B cell (primary cell): Measurements from ENCODE around the gene THAP11. TPM values are rescaled to one million over a fixed set of nuclear protein-coding genes. Genes with fewer than 3 reads are reported as not detected.

ENCODE experiments used
- ATAC-seq: fragments of 200-7000 bp; cut with Tn5 transposase; one replicate; pipeline ENCODE4 v1.10.0; 2021; ENCODE audit warnings: low read depth, mild to moderate bottlenecking, moderate number of reproducible peaks, moderate library complexity
- CTCF ChIA-PET: fragments of 350-600 bp; sonication (Branson Sonifier 250); formaldehyde crosslinking; loops from one replicate; lab custom pipeline; 2021; ENCODE audit warnings: antibody characterized with exemption, inconsistent platforms; lab: Charles Lee
- POLR2A ChIA-PET: fragments of 350-600 bp; sonication (Branson Sonifier 250); formaldehyde crosslinking; loops from one replicate; lab custom pipeline; 2021; ENCODE audit warnings: antibody characterized with exemption; lab: Charles Lee
- DNase-seq: peaks from one replicate; pipeline ENCODE4 v3.0.0; 2013
- H2AFZ ChIP-seq: 2 replicates; pipeline ENCODE4 v1.6.1; 2012; ENCODE audit warnings: mild to moderate bottlenecking, low read depth, low read length; ENCODE audit not compliant: insufficient read depth, poor library complexity, severe bottlenecking
- H3K27ac ChIP-seq, 2 donors: 1 replicate in 1 of 2; 2 replicates in 1 of 2; pipeline ENCODE4 v1.5.1; 2012 to 2013; ENCODE audit warnings: low read length in 2 of 2, mild to moderate bottlenecking in 2 of 2, moderate library complexity in 1 of 2
- H3K27me3 ChIP-seq, 4 experiments: fragments of 200-600 bp in 1 of 4; sonication (generic) in 1 of 4; replicated peaks in 1 of 4; 1 replicate in 2 of 4; 2 replicates in 2 of 4; pipeline versions ENCODE4 v1.6.1 to v1.7.0; 2013 to 2016; ENCODE audit warnings: low read length in 3 of 4, mild to moderate bottlenecking in 2 of 4, mixed read lengths in 1 of 4, moderate library complexity in 1 of 4; ENCODE audit not compliant: insufficient read depth in 4 of 4, control insufficient read depth in 3 of 4; ENCODE audit errors: control extremely low read depth in 1 of 4
- H3K36me3 ChIP-seq, 2 experiments: replicated peaks in 1 of 2; 1 replicate in 1 of 2; 2 replicates in 1 of 2; pipeline versions ENCODE4 v1.6.1 to v1.7.1; 2013; ENCODE audit warnings: low read length in 1 of 2; ENCODE audit not compliant: insufficient read depth in 2 of 2, control insufficient read depth in 1 of 2; ENCODE audit errors: control extremely low read depth in 1 of 2, extremely low read depth in 1 of 2
- H3K4me1 ChIP-seq, 2 donors: fragments of 200-600 bp in 1 of 2; sonication (generic) in 1 of 2; 1 replicate in 1 of 2; 2 replicates in 1 of 2; pipeline versions ENCODE4 v1.5.1 to v1.6.1; 2013 to 2017; ENCODE audit warnings: low read length in 2 of 2; ENCODE audit not compliant: control insufficient read depth in 2 of 2, insufficient read depth in 2 of 2
- H3K4me2 ChIP-seq: replicated peaks from 2 replicates; pipeline ENCODE3; 2012; ENCODE audit warnings: mild to moderate bottlenecking, low read depth, low read length; ENCODE audit not compliant: poor library complexity, severe bottlenecking
- H3K4me3 ChIP-seq, 5 experiments: fragments of 200-600 bp in 1 of 5; sonication (generic) in 1 of 5; 1 replicate in 3 of 5; 2 replicates in 2 of 5; pipeline versions ENCODE4 v1.5.1 to v1.7.0; 2011 to 2016; ENCODE audit warnings: low read length in 4 of 5, mild to moderate bottlenecking in 4 of 5, low read depth in 2 of 5, control low read depth in 1 of 5, moderate library complexity in 1 of 5; ENCODE audit not compliant: insufficient read depth in 1 of 5; ENCODE audit errors: control extremely low read depth in 1 of 5, extremely low read depth in 1 of 5
- H3K79me2 ChIP-seq: fragments of 200-600 bp; sonication (generic); one replicate; pipeline ENCODE4 v1.6.0; 2016; ENCODE audit warnings: low read length; ENCODE audit not compliant: control insufficient read depth, insufficient read depth
- H3K9ac ChIP-seq: fragments of 200-600 bp; sonication (generic); 2 replicates; pipeline ENCODE4 v1.6.1; 2017; ENCODE audit warnings: mild to moderate bottlenecking, low read length, moderate library complexity
- H3K9me3 ChIP-seq, 3 donors: one replicate each; pipeline versions ENCODE4 v1.6.1 to v1.7.1; 2013; ENCODE audit warnings: low read length in 2 of 3; ENCODE audit not compliant: control insufficient read depth in 2 of 3, insufficient read depth in 1 of 3; ENCODE audit errors: control extremely low read depth in 1 of 3
- H4K20me1 ChIP-seq: 2 replicates; pipeline ENCODE4 v1.6.0; 2012; ENCODE audit warnings: mild to moderate bottlenecking, low read length; ENCODE audit not compliant: insufficient read depth, control insufficient read depth, poor library complexity, severe bottlenecking
- H3K27ac Mint-ChIP-seq: one replicate; pipeline ENCODE4 v1.8.0; 2021; ENCODE audit warnings: mixed read lengths
- H3K27me3 Mint-ChIP-seq: one replicate; pipeline ENCODE4 v1.8.0; 2021; ENCODE audit warnings: mixed read lengths
- H3K4me1 Mint-ChIP-seq: one replicate; pipeline ENCODE4 v1.8.0; 2021; ENCODE audit warnings: mixed read lengths
- H3K4me3 Mint-ChIP-seq: one replicate; pipeline ENCODE4 v1.8.0; 2021; ENCODE audit warnings: mixed read lengths
- H3K9me3 Mint-ChIP-seq: one replicate; pipeline ENCODE4 v1.8.0; 2022; ENCODE audit warnings: mixed read lengths; ENCODE audit not compliant: insufficient read depth
- EZH2 ChIP-seq: IDR thresholded peaks from 2 replicates; pipeline ENCODE4 v1.6.1; 2012; ENCODE audit warnings: borderline replicate concordance, low read depth, mild to moderate bottlenecking, moderate library complexity, low read length; ENCODE audit not compliant: insufficient read depth, poor library complexity, severe bottlenecking
- WGBS: methylation state at CpG from one replicate; pipeline ENCODE4 v1.1.5; 2013; ENCODE audit warnings: missing lambda C conversion rate; ENCODE audit not compliant: insufficient coverage; 5-methylcytosine and 5-hydroxymethylcytosine counted together
- intact Hi-C: fragments of 100-400 bp; cut with micrococcal nuclease; formaldehyde crosslinking; loops from one replicate; pipeline ENCODE4 v1.10.0; 2022
- polyA plus RNA-seq: library from polyadenylated mRNA; depleted of rRNA; stranded (reverse); fragments of >200 nt; gene quantifications from 2 replicates; pipeline ENCODE4 v1.2.3, GENCODE V29; 2012
- total RNA-seq, 2 donors: library from RNA; stranded (reverse); fragments of 120-200 nt in 1 of 2; gene quantifications; 1 replicate in 1 of 2; 2 replicates in 1 of 2; pipeline versions ENCODE4 v1.2.3 to v1.2.4, GENCODE V29; 2013 to 2022
- TF ChIP-seq, protein P1 (sequence below): fragments of 200-600 bp; IDR thresholded peaks from one replicate; pipeline ENCODE4 v1.8.0; 2022; ENCODE audit warnings: antibody characterized with exemption, mild to moderate bottlenecking

THAP11 gene
- total and polyA plus RNA-seq, 2 donors (not counting 1 experiment from before 2014, with no cell fraction given) = 24.4 to 42.7 TPM

DNA sequence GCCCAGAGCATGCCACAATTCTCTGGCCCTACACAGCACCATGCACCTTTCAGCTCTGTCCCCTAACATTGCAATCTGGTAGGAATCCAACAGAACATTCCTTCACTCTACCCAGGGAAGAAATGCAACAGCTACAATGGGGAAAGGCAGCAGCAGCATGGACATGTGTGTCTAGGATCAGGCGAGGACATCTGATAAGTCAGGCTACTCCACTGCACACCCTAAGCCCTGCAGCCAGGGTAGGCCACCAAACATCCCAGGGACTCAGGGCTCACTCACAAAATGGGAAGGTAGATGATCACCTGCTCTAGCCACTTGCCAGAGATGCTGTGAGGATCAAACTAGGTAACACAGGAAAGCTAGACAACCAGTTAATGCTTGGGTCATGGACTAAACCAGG lies 40.9 kb upstream of the THAP11 start:
- peaks cover 97% of the 10 kb centered on the region for H3K79me2 ChIP-seq

DNA sequence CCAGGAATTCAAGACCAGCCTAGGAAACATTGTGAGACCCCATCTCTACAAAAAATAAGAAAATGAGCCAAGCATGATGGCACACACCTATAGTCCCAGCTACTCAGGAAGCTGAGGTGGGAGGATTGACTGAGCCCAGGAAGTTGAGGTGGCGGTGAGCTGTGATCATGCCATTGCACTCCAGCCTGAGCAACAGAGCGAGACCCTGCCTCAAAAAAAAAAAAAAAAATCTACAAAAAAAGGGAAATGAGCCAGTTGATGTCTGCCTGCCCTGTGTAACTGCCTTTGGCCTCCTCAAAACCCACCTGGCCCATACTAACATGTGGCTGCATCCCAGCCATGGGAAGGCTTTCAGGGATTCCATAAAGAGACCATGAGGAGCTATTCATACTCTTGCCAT lies 40.2 kb upstream of the THAP11 start:
- no CpG with 5 or more reads among the region's 2 CpGs for WGBS
- Mint-ChIP-seq H3K4me3 (peak overlapping the region; percentile 79), H3K27me3 (no peaks in the 10 kb centered on the region), H3K4me1 (peaks cover 72% of the 10 kb centered on the region), H3K27ac (peak overlapping the region; percentile 68), H3K9me3 (no peaks in the 10 kb centered on the region)
- TF ChIP-seq, protein P1, sequence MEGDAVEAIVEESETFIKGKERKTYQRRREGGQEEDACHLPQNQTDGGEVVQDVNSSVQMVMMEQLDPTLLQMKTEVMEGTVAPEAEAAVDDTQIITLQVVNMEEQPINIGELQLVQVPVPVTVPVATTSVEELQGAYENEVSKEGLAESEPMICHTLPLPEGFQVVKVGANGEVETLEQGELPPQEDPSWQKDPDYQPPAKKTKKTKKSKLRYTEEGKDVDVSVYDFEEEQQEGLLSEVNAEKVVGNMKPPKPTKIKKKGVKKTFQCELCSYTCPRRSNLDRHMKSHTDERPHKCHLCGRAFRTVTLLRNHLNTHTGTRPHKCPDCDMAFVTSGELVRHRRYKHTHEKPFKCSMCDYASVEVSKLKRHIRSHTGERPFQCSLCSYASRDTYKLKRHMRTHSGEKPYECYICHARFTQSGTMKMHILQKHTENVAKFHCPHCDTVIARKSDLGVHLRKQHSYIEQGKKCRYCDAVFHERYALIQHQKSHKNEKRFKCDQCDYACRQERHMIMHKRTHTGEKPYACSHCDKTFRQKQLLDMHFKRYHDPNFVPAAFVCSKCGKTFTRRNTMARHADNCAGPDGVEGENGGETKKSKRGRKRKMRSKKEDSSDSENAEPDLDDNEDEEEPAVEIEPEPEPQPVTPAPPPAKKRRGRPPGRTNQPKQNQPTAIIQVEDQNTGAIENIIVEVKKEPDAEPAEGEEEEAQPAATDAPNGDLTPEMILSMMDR = no peak
- no peak for TF ChIP-seq EZH2
- intact Hi-C loops = loop anchor here (10.0 kb wide), 2 partner anchors 277 to 317 kb away; partner anchors contain the start of genes AGRP, ATP6V0D1 and RIPOR1
- Histone ChIP-seq H3K9me3 (no peaks in the 10 kb centered on the region), H4K20me1 (peaks cover 49% of the 10 kb centered on the region), H3K27ac (peak overlapping the region; percentile 40 to 52), H3K4me3 (peak overlapping the region in 1 of 5 experiments; percentile 41), H3K27me3 (no peaks in the 10 kb centered on the region), H3K79me2 (peaks cover 92% of the 10 kb centered on the region), H3K9ac (peak overlapping the region; percentile 32), H3K36me3 (peaks cover 4 to 25% of the 10 kb centered on the region in 2 experiments), H3K4me2 (peak overlapping the region; percentile 72), H2AFZ (no peak overlapping the region), H3K4me1 (peaks cover 56 to 60% of the 10 kb centered on the region in 2 donors)
- ATAC-seq = peak; percentile 3
- DNase-seq = peak; percentile 86
- ChIA-PET POLR2A (interaction anchor here (0.6 to 0.7 kb wide), 3 partner anchors 32 to 273 kb away, joined by 3 to 5 read pairs (median 3); partner anchors contain the start of gene RIPOR1), CTCF (interaction anchor here (0.8 to 3.0 kb wide), 6 partner anchors 14 to 462 kb away, joined by 3 to 24 read pairs (median 3); partner anchors contain the start of gene CARMIL2)

More for the DNA sequence above, 40.9 kb upstream of the THAP11 start:
- Mint-ChIP-seq H3K27ac (peak overlapping the region; percentile 68), H3K9me3 (no peaks in the 10 kb centered on the region), H3K4me3 (peak overlapping the region; percentile 79), H3K4me1 (peaks cover 75% of the 10 kb centered on the region), H3K27me3 (no peaks in the 10 kb centered on the region)
- peaks cover 56 to 60% of the 10 kb centered on the region in 2 donors for H3K4me1 ChIP-seq
- DNase-seq (no peak), ATAC-seq (no peak)
- TF ChIP-seq EZH2 = no peak
- TF ChIP-seq, protein P1 = no peak
- H3K4me2 ChIP-seq = peak overlapping the region; percentile 72
- H3K9ac ChIP-seq = peak overlapping the region; percentile 32
- H3K4me3 ChIP-seq = no peak overlapping the region
- H3K27ac ChIP-seq = no peak overlapping the region
- H2AFZ ChIP-seq = no peak overlapping the region
- WGBS = 80% methylated on average over 1 of the region's 1 CpG
- POLR2A ChIA-PET = interaction anchor here (0.6 to 0.7 kb wide), 4 partner anchors 32 to 351 kb away, joined by 3 to 5 read pairs (median 4); partner anchors contain the start of gene RIPOR1
- H3K36me3 ChIP-seq = peaks cover 4 to 31% of the 10 kb centered on the region in 2 experiments
- H3K9me3 ChIP-seq = no peaks in the 10 kb centered on the region
- peaks cover 56% of the 10 kb centered on the region for H4K20me1 ChIP-seq
- no peaks in the 10 kb centered on the region for H3K27me3 ChIP-seq
- intact Hi-C loops = loop anchor here (10.0 kb wide), 2 partner anchors 276 to 316 kb away; partner anchors contain the start of genes AGRP, ATP6V0D1 and RIPOR1
- CTCF ChIA-PET = interaction anchor here (0.7 to 3.0 kb wide), 6 partner anchors 15 to 463 kb away, joined by 3 to 24 read pairs (median 3); partner anchors contain the start of gene CARMIL2
